HepG2 (cell line): ENCODE measurements around the gene LRGUK. TPM values are rescaled to one million over a fixed set of nuclear protein-coding genes. Genes with fewer than 3 reads are reported as not detected.
A peak's percentile ranks its signal among the peaks of the same experiment; 100 is the strongest.

Experiments used
- ATAC-seq: fragments of 200-7000 bp; cut with Tn5 transposase; 3 replicates; pipeline ENCODE4 v1.9.1; 2020; ENCODE audit warnings: mild to moderate bottlenecking, moderate library complexity
- BruUV-seq: library from RNA; stranded (reverse); fragments of 400-500 nt; replicated peaks from 2 replicates; lab custom pipeline; 2021; lab: Mats Ljungman, UMichigan
- CTCF ChIA-PET: fragments of 300-600 bp; formaldehyde crosslinking; extraction: SDS; loops from one replicate; lab custom pipeline; 2021; ENCODE audit warnings: low total read pairs, inconsistent platforms, low intra/inter-chr PET ratio; lab: Yijun Ruan, JAX
- POLR2A ChIA-PET: fragments of 350-600 bp; sonication (Branson Sonifier 250); formaldehyde crosslinking; loops from one replicate; lab custom pipeline; 2020; ENCODE audit warnings: antibody characterized with exemption, inconsistent platforms; lab: Yijun Ruan, JAX
- DNase-seq: peaks from one replicate; pipeline ENCODE4 v3.0.0-alpha.2; 2015; ENCODE audit warnings: low spot score
- FAIRE-seq: peaks from 3 replicates; lab custom pipeline; 2011; peaks lifted over from hg19 to GRCh38; lab: Jason Lieb, UNC
- H2AFZ ChIP-seq: one replicate; pipeline ENCODE4 v1.6.1; 2011; ENCODE audit warnings: low read length, inconsistent platforms
- H3K27ac ChIP-seq: fragments of 300-600 bp; 3 replicates; pipeline ENCODE4 v1.8.0; 2011; ENCODE audit warnings: mixed run types, mild to moderate bottlenecking, mixed read lengths, low read length, inconsistent platforms; ENCODE audit not compliant: insufficient read depth; ENCODE audit errors: extremely low read length
- H3K27me3 ChIP-seq, 2 experiments: fragments of 200-600 bp in 1 of 2; 2 replicates in 1 of 2; 3 replicates in 1 of 2; pipeline versions ENCODE4 v1.6.0 to v1.8.0; 2011; ENCODE audit warnings: low read length in 2 of 2, mild to moderate bottlenecking in 2 of 2, moderate library complexity in 2 of 2, inconsistent platforms in 1 of 2; ENCODE audit not compliant: insufficient read depth in 2 of 2, control insufficient read depth in 1 of 2
- H3K36me3 ChIP-seq, 2 experiments: fragments of 200-600 bp in 1 of 2; replicated peaks in 1 of 2; 2 replicates in 1 of 2; 3 replicates in 1 of 2; pipeline versions ENCODE4 v1.5.1 to v1.8.0; 2011; ENCODE audit warnings: low read length in 2 of 2, inconsistent platforms in 1 of 2; ENCODE audit not compliant: insufficient read depth in 2 of 2, control insufficient read depth in 1 of 2
- H3K4me1 ChIP-seq: 2 replicates; pipeline ENCODE4 v1.5.1; 2012; ENCODE audit warnings: low read length, inconsistent platforms; ENCODE audit not compliant: insufficient read depth
- H3K4me2 ChIP-seq: 2 replicates; pipeline ENCODE4 v1.6.0; 2011; ENCODE audit warnings: low read depth, low read length, inconsistent platforms
- H3K4me3 ChIP-seq, 3 experiments: fragments of 200-600 bp in 1 of 3; sonication (generic), shearing (Covaris generic) in 1 of 3; replicated peaks in 1 of 3; 2 replicates each; pipeline ENCODE4 v1.5.1; 2011 to 2016; ENCODE audit warnings: low read length in 3 of 3, inconsistent platforms in 2 of 3, low read depth in 2 of 3, mild to moderate bottlenecking in 2 of 3, control low read depth in 1 of 3, mixed read lengths in 1 of 3; ENCODE audit not compliant: insufficient read depth in 1 of 3
- H3K79me2 ChIP-seq: one replicate; pipeline ENCODE4 v1.6.1; 2011; ENCODE audit warnings: low read length, inconsistent platforms; ENCODE audit not compliant: insufficient read depth
- H3K9ac ChIP-seq: 2 replicates; pipeline ENCODE4 v1.6.0; 2011; ENCODE audit warnings: mild to moderate bottlenecking, low read depth, low read length, inconsistent platforms; ENCODE audit not compliant: insufficient read depth
- H3K9me3 ChIP-seq: 2 replicates; pipeline ENCODE4 v1.5.1; 2012; ENCODE audit warnings: mild to moderate bottlenecking, low read length
- H4K20me1 ChIP-seq: 2 replicates; pipeline ENCODE4 v1.6.0; 2011; ENCODE audit warnings: inconsistent platforms, mild to moderate bottlenecking, low read length, moderate library complexity; ENCODE audit not compliant: insufficient read depth
- ATRX ChIP-seq: sonication (generic); formaldehyde crosslinking; IDR thresholded peaks from 2 replicates; pipeline ENCODE4 v1.4.0; 2020; ENCODE audit warnings: missing genetic modification reagents, borderline replicate concordance
- EHMT2 ChIP-seq: fragments of 200-600 bp; sonication (generic); IDR thresholded peaks from 2 replicates; pipeline ENCODE4 v1.7.0; 2017; ENCODE audit warnings: antibody characterized with exemption, low read depth, low read length, borderline replicate concordance
- GABPA ChIP-seq, 2 experiments: IDR thresholded peaks; 2 replicates each; pipeline ENCODE4 v1.6.1; 2011 to 2016; ENCODE audit warnings: low read depth in 2 of 2, low read length in 1 of 2, missing biosample characterization in 1 of 2, missing genetic modification characterization in 1 of 2
- NRL ChIP-seq: sonication (generic); formaldehyde crosslinking; IDR thresholded peaks from 2 replicates; pipeline ENCODE4 v1.5.0; 2020; ENCODE audit warnings: missing genetic modification reagents, mild to moderate bottlenecking, moderate library complexity, borderline replicate concordance
- TGIF2 ChIP-seq: IDR thresholded peaks from 2 replicates; pipeline ENCODE4 v1.6.1; 2016; ENCODE audit warnings: control low read depth, missing compliant biosample characterization
- ZNF138 ChIP-seq: sonication (generic); formaldehyde crosslinking; IDR thresholded peaks from 2 replicates; pipeline ENCODE4 v1.5.0; 2020; ENCODE audit warnings: mild to moderate bottlenecking, low read depth, missing genetic modification reagents
- ZNF224 ChIP-seq: sonication (generic); formaldehyde crosslinking; IDR thresholded peaks from 2 replicates; pipeline ENCODE4 v1.5.0; 2020; ENCODE audit warnings: mild to moderate bottlenecking, missing genetic modification reagents
- ZNF430 ChIP-seq: sonication (generic); formaldehyde crosslinking; IDR thresholded peaks from 2 replicates; pipeline ENCODE4 v1.9.0; 2021; ENCODE audit warnings: mild to moderate bottlenecking, missing genetic modification reagents
- ZNF598 ChIP-seq: sonication (generic); formaldehyde crosslinking; IDR thresholded peaks from 2 replicates; pipeline ENCODE4 v1.5.1; 2020; ENCODE audit warnings: mild to moderate bottlenecking, missing genetic modification reagents, borderline replicate concordance
- WGBS: methylation state at CpG from one replicate; pipeline ENCODE4 v1.1.6; 2017; ENCODE audit warnings: low lambda C conversion rate; 5-methylcytosine and 5-hydroxymethylcytosine counted together
- in situ Hi-C: cut with HindIII; loops from 2 replicates; pipeline ENCODE4 v1.10.0; 2017; ENCODE audit warnings: low pct_unique_long_range_greater_than_20kb; ENCODE audit not compliant: extremely low pct_ligation_motif_present
- intact Hi-C: fragments of 100-400 bp; cut with micrococcal nuclease; formaldehyde crosslinking; loops from one replicate; pipeline ENCODE4 v1.10.0; 2022; ENCODE audit not compliant: unreplicated experiment
- polyA plus RNA-seq, 8 experiments: library from polyadenylated mRNA; depleted of rRNA in 3 of 8; stranded (reverse) in 7 of 8; unstranded in 1 of 8; fragments of >200 nt; fragmentation: Illumina TruSeq in 4 of 8; extraction: Trizol in 4 of 8; gene quantifications; 2 replicates each; pipeline versions ENCODE4 v1.2.1 to v1.2.3, GENCODE V29; 2011 to 2016; ENCODE audit warnings: low read depth in 4 of 8, missing spikeins in 1 of 8, mixed read lengths in 1 of 8; ENCODE audit not compliant: insufficient read depth in 1 of 8
- total RNA-seq, 5 experiments: library from RNA; depleted of rRNA; stranded (reverse); fragments of >200 nt; fragmentation: Illumina TruSeq; extraction: Trizol; gene quantifications; 2 replicates each; pipeline ENCODE4 v1.2.3, GENCODE V29; 2016; ENCODE audit warnings: low read depth in 1 of 5
- TF ChIP-seq, protein P1 (sequence below): sonication (generic); formaldehyde crosslinking; IDR thresholded peaks from 2 replicates; pipeline ENCODE4 v1.5.0; 2020; ENCODE audit warnings: mild to moderate bottlenecking, missing genetic modification reagents, moderate library complexity
- TF ChIP-seq, protein P2 (sequence below): sonication (generic); formaldehyde crosslinking; IDR thresholded peaks from 2 replicates; pipeline ENCODE4 v1.5.0; 2020; ENCODE audit warnings: missing genetic modification reagents
- TF ChIP-seq, protein P3 (sequence below): sonication (generic); formaldehyde crosslinking; IDR thresholded peaks from 2 replicates; pipeline ENCODE4 v1.5.0; 2020; ENCODE audit warnings: missing genetic modification reagents
- TF ChIP-seq, protein P4 (sequence below), 2 experiments: IDR thresholded peaks; 2 replicates each; pipeline ENCODE4 v1.6.1; 2011 to 2012; ENCODE audit warnings: low read length in 2 of 2, borderline replicate concordance in 1 of 2, low read depth in 1 of 2, mild to moderate bottlenecking in 1 of 2, moderate library complexity in 1 of 2
- TF ChIP-seq, protein P5 (sequence below): IDR thresholded peaks from 2 replicates; pipeline ENCODE4 v1.6.1; 2012; ENCODE audit warnings: low read depth, low read length, improper control_type of control experiment

The LRGUK gene
- total and polyA plus RNA-seq, 2 of the 13 experiments (the other 11 are each of a cell fraction or from before 2014, with no cell fraction given): 0.18 to 0.20 TPM

DNA sequence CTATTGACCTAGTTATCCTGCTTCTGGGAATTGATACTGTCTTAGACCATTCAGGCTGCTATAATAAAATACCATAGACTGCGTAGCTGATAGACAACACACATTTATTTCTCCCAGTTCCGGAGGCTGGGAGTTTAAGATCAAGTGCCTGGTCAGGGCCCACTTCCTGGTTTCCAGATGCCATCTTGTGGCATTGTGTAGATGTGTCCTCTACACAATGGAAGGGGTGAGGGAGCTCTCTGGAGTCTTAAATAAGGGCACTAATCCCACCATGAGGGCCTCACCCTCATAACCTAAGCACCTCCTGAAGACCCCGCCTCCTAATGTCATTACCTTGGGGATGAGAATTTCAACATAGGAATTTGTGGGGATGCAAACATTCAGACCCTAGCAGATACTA lies 127.2 kb downstream of the LRGUK start (continued):
- TF ChIP-seq, protein P1, sequence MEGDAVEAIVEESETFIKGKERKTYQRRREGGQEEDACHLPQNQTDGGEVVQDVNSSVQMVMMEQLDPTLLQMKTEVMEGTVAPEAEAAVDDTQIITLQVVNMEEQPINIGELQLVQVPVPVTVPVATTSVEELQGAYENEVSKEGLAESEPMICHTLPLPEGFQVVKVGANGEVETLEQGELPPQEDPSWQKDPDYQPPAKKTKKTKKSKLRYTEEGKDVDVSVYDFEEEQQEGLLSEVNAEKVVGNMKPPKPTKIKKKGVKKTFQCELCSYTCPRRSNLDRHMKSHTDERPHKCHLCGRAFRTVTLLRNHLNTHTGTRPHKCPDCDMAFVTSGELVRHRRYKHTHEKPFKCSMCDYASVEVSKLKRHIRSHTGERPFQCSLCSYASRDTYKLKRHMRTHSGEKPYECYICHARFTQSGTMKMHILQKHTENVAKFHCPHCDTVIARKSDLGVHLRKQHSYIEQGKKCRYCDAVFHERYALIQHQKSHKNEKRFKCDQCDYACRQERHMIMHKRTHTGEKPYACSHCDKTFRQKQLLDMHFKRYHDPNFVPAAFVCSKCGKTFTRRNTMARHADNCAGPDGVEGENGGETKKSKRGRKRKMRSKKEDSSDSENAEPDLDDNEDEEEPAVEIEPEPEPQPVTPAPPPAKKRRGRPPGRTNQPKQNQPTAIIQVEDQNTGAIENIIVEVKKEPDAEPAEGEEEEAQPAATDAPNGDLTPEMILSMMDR (CRISPR knock-in tag): 0 out of 2 replicates have a peak, but pooled peaks have one; percentile 29
- TF ChIP-seq, protein P2, sequence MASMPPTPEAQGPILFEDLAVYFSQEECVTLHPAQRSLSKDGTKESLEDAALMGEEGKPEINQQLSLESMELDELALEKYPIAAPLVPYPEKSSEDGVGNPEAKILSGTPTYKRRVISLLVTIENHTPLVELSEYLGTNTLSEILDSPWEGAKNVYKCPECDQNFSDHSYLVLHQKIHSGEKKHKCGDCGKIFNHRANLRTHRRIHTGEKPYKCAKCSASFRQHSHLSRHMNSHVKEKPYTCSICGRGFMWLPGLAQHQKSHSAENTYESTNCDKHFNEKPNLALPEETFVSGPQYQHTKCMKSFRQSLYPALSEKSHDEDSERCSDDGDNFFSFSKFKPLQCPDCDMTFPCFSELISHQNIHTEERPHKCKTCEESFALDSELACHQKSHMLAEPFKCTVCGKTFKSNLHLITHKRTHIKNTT: no peak
- TF ChIP-seq ZNF430 (no peak), TGIF2 (CRISPR knock-in tag) (no peak)
- TF ChIP-seq, all 625 proteins: peak for 2

DNA sequence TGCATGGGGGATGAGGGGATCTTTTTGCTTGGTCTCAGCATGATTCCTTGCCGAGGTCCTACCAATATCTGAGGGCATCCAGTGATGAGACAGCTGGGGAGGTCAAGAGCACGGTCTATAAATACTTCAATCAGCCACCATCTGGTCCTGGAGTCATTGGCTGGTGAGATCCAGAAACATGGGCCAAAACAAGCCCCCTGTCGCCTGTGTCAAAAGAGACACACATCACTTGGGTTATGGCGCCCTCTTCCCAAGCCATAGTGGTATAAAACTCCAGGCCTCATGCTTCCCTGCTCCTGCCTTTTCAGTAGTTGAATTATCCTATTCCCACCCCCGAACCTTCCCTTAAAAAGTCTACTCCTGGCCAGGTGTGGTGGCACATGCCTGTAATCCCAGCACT lies 128.7 kb downstream of the LRGUK start:
- Histone ChIP-seq H3K79me2 (no peaks in the 10 kb centered on the region), H3K27me3 (peaks cover 0 to under 1% of the 10 kb centered on the region in 2 experiments; a peak in 1 of 5 replicates), H3K27ac (no peak overlapping the region), H4K20me1 (no peaks in the 10 kb centered on the region), H3K9ac (no peak overlapping the region), H3K4me2 (no peak overlapping the region), H3K36me3 (no peaks in the 10 kb centered on the region), H3K4me1 (no peaks in the 10 kb centered on the region), H3K9me3 (no peaks in the 10 kb centered on the region), H3K4me3 (no peak overlapping the region), H2AFZ (no peak overlapping the region)
- ChIA-PET POLR2A (no interaction called here), CTCF (no interaction called here)
- in situ Hi-C loops (no loop called here), intact Hi-C loops (no loop called here)
- WGBS: 5% methylated on average over 3 of the region's 5 CpGs
- no TSS peak for BruUV-seq
- ATAC-seq (no peak), FAIRE-seq (no peak), DNase-seq (no peak)
- TF ChIP-seq ZNF598 (CRISPR knock-in tag) (no peak), ZNF138 (CRISPR knock-in tag) (no peak), GABPA (IDR thresholded peaks at IDR 0.05; ENCODE audit: low read depth, low read length) (no peak), GABPA (CRISPR knock-in tag; IDR thresholded peaks at IDR 0.05; ENCODE audit: low read depth) (no peak), EHMT2 (no peak), ZNF224 (CRISPR knock-in tag) (no peak), ATRX (no peak), NRL (CRISPR knock-in tag) (no peak)
- TF ChIP-seq, protein P3, sequence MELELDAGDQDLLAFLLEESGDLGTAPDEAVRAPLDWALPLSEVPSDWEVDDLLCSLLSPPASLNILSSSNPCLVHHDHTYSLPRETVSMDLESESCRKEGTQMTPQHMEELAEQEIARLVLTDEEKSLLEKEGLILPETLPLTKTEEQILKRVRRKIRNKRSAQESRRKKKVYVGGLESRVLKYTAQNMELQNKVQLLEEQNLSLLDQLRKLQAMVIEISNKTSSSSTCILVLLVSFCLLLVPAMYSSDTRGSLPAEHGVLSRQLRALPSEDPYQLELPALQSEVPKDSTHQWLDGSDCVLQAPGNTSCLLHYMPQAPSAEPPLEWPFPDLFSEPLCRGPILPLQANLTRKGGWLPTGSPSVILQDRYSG (CRISPR knock-in tag): no peak
- TF ChIP-seq, protein P4, sequence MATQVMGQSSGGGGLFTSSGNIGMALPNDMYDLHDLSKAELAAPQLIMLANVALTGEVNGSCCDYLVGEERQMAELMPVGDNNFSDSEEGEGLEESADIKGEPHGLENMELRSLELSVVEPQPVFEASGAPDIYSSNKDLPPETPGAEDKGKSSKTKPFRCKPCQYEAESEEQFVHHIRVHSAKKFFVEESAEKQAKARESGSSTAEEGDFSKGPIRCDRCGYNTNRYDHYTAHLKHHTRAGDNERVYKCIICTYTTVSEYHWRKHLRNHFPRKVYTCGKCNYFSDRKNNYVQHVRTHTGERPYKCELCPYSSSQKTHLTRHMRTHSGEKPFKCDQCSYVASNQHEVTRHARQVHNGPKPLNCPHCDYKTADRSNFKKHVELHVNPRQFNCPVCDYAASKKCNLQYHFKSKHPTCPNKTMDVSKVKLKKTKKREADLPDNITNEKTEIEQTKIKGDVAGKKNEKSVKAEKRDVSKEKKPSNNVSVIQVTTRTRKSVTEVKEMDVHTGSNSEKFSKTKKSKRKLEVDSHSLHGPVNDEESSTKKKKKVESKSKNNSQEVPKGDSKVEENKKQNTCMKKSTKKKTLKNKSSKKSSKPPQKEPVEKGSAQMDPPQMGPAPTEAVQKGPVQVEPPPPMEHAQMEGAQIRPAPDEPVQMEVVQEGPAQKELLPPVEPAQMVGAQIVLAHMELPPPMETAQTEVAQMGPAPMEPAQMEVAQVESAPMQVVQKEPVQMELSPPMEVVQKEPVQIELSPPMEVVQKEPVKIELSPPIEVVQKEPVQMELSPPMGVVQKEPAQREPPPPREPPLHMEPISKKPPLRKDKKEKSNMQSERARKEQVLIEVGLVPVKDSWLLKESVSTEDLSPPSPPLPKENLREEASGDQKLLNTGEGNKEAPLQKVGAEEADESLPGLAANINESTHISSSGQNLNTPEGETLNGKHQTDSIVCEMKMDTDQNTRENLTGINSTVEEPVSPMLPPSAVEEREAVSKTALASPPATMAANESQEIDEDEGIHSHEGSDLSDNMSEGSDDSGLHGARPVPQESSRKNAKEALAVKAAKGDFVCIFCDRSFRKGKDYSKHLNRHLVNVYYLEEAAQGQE (IDR thresholded peaks at IDR 0.05; ENCODE audit: borderline replicate concordance in 1 of 2, low read depth in 1 of 2, low read length in 2 of 2): no peak
- TF ChIP-seq, protein P5, sequence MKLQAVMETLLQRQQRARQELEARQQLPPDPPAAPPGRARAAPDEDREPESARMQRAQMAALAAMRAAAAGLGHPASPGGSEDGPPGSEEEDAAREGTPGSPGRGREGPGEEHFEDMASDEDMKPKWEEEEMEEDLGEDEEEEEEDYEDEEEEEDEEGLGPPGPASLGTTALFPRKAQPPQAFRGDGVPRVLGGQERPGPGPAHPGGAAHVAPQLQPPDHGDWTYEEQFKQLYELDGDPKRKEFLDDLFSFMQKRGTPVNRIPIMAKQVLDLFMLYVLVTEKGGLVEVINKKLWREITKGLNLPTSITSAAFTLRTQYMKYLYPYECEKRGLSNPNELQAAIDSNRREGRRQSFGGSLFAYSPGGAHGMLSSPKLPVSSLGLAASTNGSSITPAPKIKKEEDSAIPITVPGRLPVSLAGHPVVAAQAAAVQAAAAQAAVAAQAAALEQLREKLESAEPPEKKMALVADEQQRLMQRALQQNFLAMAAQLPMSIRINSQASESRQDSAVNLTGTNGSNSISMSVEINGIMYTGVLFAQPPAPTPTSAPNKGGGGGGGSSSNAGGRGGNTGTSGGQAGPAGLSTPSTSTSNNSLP: no peak
